Stimulated activated CD8-positive, alpha-beta memory T cell treated with anti-CD3 and anti-CD28 coated beads, Interleukin-4, amount 100 ng/mL, for 48 hours (primary cell): ENCODE measurements around the gene SLF2.
A peak's percentile ranks its signal among the peaks of the same experiment; 100 is the strongest.
"Not testable (repeated sequence)": the region's sequence is repeated elsewhere in the genome, so short reads cannot be mapped to it uniquely, and the experiment has no call there.

ENCODE experiments used
- DNase-seq: peaks from one replicate; pipeline ENCODE4 v3.0.0-alpha.2; 2020

Gene SLF2

DNA sequence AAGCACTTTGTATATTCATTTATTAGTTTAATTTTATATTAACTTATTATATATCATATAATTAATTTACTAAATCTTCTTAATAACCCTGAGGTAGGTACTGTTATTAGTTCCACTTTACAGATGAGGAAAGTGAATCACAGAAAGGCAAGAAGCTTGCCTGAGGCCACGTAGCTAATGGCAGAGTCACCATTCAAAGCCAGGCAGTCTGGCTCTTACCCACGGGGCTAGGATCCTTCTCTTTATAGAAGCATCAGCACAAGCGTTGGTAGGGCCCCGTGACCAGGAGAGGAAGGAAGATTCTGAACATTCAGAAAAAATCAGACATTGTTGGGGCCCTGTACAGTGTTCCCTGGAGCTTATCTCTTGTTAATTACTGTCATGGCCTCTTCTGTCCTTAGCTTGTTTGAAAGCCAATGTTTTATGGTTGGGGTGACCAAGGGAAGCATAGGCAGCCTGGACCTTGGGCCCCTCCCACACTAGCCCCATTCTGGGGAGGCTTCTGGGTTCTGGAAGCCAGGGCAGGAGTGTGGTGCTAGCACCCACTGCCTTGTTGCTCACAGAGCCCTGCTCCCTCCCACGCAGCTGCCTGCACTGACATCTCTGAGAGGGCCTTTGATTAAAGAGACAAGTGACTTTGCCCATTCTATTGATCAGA is 31.1 kb upstream of the SLF2 start:
- no peak for DNase-seq

DNA sequence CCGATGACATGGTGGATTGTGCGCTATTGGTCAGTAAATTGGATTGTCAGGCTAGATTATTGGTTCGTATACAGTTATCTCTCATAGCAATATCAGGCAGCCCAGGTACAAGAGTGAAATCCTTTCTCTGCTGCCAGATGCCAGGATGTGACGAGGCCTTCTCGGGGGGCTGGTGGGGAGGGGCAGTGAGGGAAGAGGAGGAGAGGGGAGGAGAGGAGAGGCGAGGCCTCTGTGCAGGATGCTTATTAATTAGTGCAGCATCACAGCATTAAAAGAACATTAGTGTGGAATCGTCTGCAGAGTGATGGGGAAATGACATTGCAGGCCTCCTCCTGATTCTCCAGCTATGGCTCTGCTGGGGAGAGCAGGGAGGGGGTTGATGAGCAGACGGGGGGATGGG is 30.5 kb upstream of the SLF2 start:
- DNase-seq: no peak

DNA sequence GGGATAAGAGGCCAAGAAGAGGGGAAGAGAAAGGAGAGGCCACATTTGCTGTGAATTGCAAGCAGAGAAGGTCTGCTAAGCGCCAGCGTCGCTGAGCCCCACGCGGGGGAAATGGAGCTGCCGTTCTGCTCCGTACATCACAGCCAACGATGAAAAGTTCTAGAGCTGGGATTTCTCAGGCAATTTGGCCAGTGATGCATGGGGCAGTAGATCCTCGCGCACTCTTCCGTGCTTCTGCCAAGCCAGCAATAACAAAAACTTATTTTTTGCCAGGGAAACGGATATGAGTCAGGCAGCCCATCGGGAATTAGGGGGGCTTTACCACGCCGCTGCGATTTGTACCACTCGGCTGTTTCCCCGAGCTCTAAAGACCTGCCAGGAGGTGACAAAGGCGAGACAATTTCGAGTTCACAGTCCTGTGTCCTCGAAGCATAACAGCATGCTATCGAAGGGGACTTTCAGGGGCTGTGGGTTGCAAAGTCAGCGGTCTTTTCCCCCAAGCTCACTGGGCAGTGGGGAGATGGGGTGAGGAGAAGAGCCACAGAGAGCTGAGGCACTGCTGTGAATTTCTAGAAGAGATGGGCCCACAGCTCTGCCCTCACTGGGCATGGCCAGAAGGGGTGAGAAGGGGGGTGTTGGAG is 30.0 kb upstream of the SLF2 start:
- DNase-seq: no peak

- no peak for DNase-seq
These were observed 29.4 kb upstream of the SLF2 start for GRCh38 chr10:100883312-100883821.

DNA sequence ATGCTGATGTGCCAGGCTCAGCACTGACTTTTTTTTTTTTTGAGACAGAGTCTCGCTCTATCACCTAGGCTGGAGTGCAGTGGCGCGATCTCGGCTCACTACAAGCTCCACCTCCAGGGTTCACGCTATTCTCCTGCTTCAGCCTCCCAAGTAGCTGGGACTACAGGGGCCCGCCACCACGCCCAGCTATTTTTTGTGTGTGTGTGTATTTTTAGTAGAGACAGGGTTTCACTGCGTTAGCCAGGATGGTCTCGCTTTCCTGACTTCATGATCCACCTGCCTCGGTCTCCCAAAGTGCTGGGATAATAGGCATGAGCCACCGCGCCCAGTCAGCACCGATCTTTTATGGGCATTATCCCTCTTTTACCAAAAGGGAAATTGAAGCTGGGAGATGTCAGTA is 27.2 kb upstream of the SLF2 start:
- DNase-seq: not testable (repeated sequence)

- DNase-seq: no peak
These were observed 26.7 kb upstream of the SLF2 start for GRCh38 chr10:100886091-100886490.

GRCh38 chr10:100886521-100886920 is 26.2 kb upstream of the SLF2 start:
- DNase-seq: no peak

DNA sequence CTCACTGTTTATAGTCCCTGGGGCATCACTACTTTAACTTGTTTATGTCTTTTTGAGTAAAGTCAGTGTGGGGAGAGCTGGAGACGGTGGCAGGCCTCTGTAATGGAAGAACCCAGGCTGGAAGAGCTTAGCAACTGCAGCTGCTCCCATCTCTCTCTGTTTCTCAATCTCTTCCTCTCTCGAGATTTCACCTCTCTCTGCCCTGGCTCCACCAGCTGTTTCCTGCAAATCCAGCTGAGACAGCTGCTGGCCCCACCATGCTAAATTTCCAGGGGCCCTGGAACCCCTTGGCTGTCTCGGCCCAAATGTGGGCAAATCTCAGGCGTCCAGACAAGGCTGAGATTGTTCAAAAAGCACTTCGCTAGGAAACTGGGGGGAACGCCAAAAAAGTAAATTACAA is 25.8 kb upstream of the SLF2 start:
- DNase-seq: no peak

GRCh38 chr10:100887761-100888296 is 24.9 kb upstream of the SLF2 start:
- DNase-seq: no peak

DNA sequence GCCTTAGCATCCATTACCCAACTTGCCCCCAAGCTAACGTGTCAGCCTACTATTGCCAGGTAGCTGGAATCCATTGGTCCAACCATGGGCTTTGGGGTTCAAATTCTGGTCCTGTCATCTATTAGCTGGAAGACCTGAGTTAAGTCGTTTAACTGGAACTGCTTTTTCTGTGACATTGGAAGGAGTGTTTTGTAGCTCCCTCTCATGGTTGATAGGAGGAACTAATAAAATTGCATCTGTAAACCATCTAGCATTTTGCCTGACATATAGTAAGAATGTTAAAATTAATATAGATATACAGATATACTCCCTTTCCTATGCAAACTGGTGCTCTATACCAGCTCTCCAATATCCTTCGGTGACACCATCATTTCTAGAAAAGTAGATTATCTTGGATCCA is 23.8 kb upstream of the SLF2 start:
- no peak for DNase-seq

GRCh38 chr10:100889546-100889945 is 23.2 kb upstream of the SLF2 start:
- DNase-seq: no peak

GRCh38 chr10:100890141-100890672 is 22.6 kb upstream of the SLF2 start:
- DNase-seq: peak; percentile 3

DNA sequence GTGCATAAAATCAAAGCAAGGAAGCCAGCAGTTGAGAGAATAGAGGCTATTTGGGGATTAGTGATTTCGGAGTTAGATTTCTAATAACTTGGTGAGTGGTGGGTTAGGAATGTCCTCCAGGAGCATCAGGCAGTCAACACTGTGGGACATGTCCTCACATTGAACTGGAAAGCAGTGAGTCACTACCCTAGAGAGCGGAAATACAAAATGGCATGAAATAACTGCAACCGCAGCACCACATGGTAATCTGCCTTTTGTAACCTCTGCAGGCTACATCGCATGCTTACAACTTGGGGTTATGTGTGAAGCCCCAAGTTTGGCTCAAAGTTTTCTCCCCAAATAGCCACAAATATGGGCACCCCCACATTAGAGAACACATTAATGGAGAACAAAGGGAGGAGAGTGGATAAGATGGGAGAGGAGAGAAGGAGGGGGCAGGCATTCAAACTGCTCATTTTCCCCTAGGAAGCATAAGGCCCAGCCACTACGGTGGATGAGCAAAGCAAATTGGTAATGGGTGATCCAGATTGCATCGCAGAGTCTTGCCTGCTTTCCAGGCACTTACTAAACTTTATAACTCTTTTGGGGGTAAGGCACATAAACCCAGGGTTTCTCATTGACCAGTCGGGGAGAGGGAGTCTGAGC is 22.0 kb upstream of the SLF2 start:
- DNase-seq: peak; percentile 10

DNA sequence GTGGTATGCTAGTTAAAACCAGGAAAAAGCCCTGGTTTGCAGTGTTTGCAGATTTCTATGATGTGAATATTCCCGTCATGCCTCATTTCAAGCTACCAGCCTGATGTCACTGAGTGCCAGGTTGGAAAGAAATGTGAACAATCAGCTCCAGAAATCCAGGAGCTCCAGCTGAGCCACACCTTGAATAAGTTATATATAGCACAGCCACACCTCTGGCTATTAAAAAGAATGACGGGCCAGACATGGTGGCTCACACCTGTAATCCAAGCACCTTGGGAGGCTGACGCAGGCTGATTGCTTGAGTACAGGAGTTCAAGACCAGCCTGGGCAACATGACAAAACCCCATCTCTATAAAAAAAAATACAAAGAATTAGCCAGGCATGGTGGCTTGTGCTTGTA is 18.7 kb upstream of the SLF2 start:
- no peak for DNase-seq

DNA sequence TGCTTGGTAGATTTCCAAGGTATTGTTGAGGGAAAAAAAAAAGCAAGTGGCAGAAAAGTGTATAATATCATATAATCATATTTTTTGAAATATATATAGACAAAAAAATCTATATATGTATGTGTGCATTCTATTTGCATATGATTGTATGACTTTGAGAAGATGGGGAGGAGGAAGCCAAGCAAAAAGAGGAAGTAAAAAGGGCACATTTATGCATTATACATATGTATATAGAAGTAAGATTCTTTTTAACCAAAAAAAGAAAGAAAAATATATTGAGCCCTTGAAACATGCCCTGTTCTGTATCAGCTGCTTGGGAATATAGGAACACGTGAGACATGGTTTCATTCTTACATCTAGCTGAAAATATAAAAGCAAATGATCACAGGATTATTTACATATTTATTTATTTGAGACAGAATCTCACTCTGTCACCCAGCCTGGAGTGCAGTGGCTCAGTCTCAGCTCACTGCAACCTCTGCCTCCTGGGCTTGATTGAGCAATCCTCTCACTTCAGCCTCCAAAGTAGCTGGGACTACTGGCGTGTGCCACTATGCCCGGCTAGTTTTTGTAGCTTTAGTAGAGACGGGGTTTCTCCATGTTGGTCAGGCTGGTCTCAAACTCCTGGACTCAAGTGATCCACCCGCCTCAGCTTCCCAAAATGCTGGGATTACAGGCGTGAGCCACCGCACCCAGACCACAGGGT is 18.0 kb upstream of the SLF2 start:
- no peak for DNase-seq

- DNase-seq: no peak
These were observed 17.4 kb upstream of the SLF2 start for GRCh38 chr10:100895346-100895745.

GRCh38 chr10:100895896-100896295 is 16.9 kb upstream of the SLF2 start:
- no peak for DNase-seq

DNA sequence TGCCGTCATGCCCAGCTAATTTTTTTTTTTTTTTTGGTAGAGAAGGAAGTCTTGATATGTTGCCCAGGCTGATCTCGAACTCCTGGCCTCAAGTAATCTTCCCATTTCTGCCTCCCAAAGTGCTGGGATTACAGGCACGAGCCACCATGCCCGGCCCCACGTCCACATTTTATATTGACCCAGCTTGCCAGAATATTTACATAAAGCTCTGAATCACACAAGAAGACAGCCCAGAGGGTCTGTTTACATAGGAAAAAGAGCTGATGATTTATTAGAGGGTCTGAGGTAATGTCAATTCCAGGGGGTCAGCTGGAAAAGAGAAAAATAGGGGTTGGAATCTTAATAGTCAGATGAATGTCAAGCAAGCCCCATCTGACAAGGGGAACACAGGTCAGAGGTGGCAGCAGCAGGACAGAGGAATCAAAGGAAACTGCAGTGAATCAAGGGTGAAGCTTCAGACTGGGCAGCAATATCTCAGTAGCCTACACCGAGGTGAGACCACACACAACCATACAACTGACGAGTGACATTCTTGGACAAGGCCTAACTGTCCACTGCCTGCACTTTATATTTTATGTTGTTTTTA is 15.8 kb upstream of the SLF2 start:
- DNase-seq: no peak

DNA sequence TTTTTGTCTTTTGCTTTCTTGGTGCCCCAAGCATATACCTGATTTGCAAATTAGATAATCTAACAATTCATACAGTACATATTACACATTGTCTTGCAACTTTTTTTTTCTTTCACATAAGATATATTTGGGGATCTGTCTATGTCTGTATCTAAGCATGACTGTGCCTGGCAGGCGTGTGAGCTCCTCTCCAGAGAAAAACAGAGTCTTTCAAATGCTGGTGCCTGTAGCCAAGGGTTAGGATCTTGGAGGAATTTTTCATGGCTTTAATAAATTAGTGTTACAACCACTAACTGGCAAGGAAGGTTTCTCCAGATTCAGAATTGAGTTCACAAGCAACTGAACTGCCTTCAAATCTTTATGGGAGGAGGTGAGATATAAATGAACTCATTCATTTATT is 14.8 kb upstream of the SLF2 start:
- DNase-seq: no peak

GRCh38 chr10:100899171-100899570 is 13.6 kb upstream of the SLF2 start:
- no peak for DNase-seq

DNA sequence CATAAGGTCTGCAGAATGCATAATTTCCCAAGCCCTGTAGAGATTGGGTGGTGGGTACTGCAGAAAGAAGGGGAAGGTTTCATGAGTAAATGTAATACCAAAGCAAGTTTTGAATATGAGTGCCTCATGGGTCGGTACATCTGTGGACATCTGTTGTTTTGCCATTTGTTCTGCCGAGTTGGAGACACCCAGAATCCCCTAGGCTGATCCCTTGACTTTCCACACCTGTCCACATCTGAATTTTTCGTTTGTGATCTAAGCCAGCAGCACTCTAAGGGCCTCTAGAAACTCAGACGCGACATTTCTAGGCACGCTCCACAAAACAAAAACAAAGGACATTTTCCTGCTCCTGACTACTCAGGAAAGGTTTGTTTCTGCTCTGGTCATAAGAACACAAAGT is 11.7 kb upstream of the SLF2 start:
- no peak for DNase-seq

DNA sequence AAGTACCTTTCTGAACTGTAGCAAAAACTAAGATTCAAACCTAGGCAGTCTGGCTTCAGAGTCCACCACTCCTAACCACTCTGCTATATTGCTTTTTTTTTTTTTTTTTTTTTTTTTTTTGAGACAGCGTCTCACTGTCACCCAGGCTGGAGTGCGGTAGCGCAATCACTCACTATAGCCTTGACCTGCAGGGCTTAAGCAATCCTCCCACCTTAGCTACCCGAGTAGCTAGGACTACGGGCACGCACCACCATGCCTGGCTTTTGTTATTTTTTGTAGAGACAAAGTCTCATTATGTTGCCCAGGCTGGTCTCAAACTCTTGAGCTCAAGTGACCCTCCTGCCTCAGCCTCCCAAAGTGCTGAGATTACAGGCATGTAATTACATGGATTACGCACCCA is 10.1 kb upstream of the SLF2 start:
- DNase-seq: no peak

GRCh38 chr10:100904917-100905316 is 7.8 kb upstream of the SLF2 start:
- no peak for DNase-seq
